Muscle layer of colon (tissue), 2 donors: ENCODE measurements around the gene ATXN2.

ENCODE experiments used
- H3K27ac ChIP-seq: one replicate; pipeline ENCODE4 v1.7.0; 2013; ENCODE audit warnings: low read depth, mild to moderate bottlenecking, low read length, moderate library complexity
- H3K27me3 ChIP-seq, 2 donors: one replicate each; pipeline ENCODE4 v1.7.0; 2013; ENCODE audit warnings: low read length in 2 of 2, mild to moderate bottlenecking in 2 of 2; ENCODE audit not compliant: insufficient read depth in 2 of 2, control insufficient read depth in 1 of 2
- H3K36me3 ChIP-seq: one replicate; pipeline ENCODE4 v1.7.0; 2013; ENCODE audit warnings: mild to moderate bottlenecking, low read length; ENCODE audit not compliant: insufficient read depth
- H3K4me1 ChIP-seq: one replicate; pipeline ENCODE4 v1.7.0; 2013; ENCODE audit warnings: mild to moderate bottlenecking, low read length; ENCODE audit not compliant: insufficient read depth
- H3K4me3 ChIP-seq, 2 donors: one replicate each; pipeline ENCODE4 v1.7.0; 2013; ENCODE audit warnings: low read length in 2 of 2, low read depth in 1 of 2, mild to moderate bottlenecking in 1 of 2, moderate library complexity in 1 of 2
- H3K9ac ChIP-seq: one replicate; pipeline ENCODE4 v1.7.0; 2013; ENCODE audit warnings: low read length
- H3K9me3 ChIP-seq: one replicate; pipeline ENCODE4 v1.7.0; 2013; ENCODE audit warnings: mild to moderate bottlenecking, low read length
- donor health status: abdominal sarcoma.
- donor health status: Adenocarcinoma of cecum.

Gene ATXN2

DNA sequence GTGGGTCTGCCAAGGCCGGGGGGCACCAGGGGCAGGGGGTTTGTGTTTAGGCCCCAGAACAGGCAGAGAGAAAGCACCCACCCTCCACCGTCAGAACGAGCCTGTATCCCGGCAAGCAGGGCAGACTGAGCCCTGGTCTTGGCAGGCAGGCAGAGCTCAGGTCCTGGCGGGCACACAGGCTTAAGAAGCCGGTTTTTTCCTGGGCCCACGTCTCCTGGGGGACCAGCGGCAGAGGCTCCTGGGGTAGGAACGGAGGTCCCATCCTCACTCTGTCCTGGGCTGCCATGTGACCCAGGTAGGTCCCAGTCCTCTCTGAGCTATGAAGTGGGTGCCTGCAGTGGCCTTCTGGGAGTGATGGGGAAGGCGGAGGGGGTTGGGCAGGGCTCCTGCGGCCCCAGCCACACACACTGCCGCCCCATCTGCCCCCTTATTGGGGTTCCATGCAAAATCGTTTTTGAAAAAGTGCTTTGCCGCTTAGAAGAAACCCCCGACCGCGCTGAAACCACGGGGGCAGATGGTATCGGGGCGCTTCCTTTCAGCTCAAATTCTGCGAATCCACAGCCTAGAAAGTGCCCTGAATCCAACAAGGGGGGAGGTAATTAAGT, 169.2 kb downstream of the ATXN2 start:
- no peaks in the 10 kb centered on the region for H3K36me3 ChIP-seq
- no peaks in the 10 kb centered on the region for H3K27me3 ChIP-seq
- peaks cover 30% of the 10 kb centered on the region for H3K4me1 ChIP-seq
- no peak overlapping the region for H3K27ac ChIP-seq
- no peak overlapping the region for H3K4me3 ChIP-seq
- no peak overlapping the region for H3K9ac ChIP-seq
- no peaks in the 10 kb centered on the region for H3K9me3 ChIP-seq

DNA sequence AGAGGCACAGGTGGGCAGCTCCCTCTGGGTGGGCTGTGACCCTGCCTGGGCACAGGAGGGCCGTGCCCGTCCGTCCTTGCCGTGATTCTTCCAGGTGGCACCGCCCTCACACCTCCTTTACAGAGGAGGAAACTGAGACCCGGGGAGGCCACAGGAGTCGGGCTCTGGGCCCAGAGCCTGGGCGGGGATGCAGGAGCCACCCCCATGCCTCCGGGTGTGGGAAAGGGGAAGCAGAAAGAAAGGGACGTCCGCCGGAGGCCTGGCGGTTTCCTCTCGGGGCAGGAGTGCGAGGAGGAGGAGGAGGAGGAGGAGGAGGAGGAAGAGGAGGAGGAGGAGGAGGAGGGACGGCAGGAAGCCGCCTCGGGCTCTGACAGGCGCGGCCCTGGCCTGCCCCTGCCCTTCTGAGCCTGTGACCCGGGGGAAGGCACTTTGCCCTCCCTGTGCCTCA, 170.4 kb downstream of the ATXN2 start:
- Histone ChIP-seq H3K4me3 (no peak overlapping the region), H3K36me3 (no peaks in the 10 kb centered on the region), H3K9ac (no peak overlapping the region), H3K27ac (no peak overlapping the region), H3K9me3 (no peaks in the 10 kb centered on the region), H3K4me1 (peaks cover 25% of the 10 kb centered on the region), H3K27me3 (no peaks in the 10 kb centered on the region)

DNA sequence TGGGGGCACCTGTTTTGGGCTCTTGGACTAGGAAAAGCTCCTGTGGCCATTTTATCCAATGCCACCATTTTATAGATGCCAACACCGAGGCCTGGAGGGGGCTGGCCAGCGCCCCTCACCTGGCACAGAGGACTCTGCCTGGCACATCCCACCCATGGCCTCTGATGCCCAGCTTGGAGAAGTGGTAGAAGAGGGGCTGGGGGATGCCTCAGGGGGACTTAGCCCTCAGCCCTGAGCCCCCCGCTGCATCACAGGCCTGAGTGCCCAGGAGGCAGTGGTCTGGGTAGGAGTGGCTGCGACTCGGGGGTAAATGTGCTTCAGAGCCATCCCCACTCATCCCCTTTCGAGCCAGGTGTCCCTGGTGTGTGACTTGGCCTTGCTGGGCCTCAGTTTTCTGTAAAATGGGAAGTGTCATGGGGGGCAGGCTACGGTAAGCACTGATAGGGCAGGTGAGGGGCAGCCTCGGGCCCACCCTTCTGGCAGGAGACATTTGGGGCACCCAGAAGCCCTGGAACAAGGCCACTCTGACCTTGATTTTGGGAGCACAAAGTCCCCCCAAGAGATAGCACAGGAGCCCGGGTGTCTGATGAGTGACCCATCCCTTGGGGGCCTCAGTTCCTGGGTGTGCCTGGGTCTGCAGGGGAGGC, 170.9 kb downstream of the ATXN2 start:
- Histone ChIP-seq H3K27me3 (no peaks in the 10 kb centered on the region), H3K4me3 (no peak overlapping the region), H3K9me3 (no peaks in the 10 kb centered on the region), H3K4me1 (peaks cover 21% of the 10 kb centered on the region), H3K36me3 (no peaks in the 10 kb centered on the region), H3K27ac (no peak overlapping the region), H3K9ac (no peak overlapping the region)

DNA sequence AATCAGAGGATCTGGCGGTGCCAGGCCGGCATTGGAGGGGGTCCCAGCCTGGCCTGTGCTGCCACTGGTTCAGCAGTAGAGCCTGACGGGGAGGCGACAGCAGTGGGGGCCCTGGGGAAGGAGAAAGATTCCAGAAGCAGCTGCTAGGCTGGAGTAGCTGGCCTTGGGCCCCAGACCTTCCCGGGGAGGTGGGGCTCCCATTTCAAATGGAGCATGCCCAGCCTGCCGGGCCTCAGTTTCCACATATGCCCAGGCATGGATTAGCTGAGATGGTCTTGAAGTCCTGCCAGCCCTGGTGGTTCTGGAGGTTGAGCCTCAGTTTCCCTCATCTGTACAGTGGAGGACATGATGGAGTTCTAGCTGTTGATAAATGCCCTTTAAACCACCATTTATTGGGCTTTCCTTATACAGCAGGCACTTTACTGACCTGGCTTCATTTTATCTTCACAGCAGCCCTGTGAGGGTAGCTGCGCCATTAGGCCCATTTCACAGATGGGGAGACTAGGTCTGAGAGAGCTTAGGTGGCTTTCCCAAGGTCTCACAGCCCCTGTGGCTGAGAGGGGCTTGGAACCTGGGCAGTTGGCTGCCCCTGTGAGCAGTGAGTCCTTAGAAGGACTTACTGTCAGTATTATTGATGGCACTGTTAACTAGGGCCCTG, 171.6 kb downstream of the ATXN2 start:
- H3K4me1 ChIP-seq, result peaks cover 17% of the 10 kb centered on the region
- H3K27me3 ChIP-seq, result no peaks in the 10 kb centered on the region
- no peaks in the 10 kb centered on the region for H3K9me3 ChIP-seq
- H3K27ac ChIP-seq, result no peak overlapping the region
- H3K4me3 ChIP-seq, result no peak overlapping the region
- H3K36me3 ChIP-seq, result no peaks in the 10 kb centered on the region
- H3K9ac ChIP-seq, result no peak overlapping the region

DNA sequence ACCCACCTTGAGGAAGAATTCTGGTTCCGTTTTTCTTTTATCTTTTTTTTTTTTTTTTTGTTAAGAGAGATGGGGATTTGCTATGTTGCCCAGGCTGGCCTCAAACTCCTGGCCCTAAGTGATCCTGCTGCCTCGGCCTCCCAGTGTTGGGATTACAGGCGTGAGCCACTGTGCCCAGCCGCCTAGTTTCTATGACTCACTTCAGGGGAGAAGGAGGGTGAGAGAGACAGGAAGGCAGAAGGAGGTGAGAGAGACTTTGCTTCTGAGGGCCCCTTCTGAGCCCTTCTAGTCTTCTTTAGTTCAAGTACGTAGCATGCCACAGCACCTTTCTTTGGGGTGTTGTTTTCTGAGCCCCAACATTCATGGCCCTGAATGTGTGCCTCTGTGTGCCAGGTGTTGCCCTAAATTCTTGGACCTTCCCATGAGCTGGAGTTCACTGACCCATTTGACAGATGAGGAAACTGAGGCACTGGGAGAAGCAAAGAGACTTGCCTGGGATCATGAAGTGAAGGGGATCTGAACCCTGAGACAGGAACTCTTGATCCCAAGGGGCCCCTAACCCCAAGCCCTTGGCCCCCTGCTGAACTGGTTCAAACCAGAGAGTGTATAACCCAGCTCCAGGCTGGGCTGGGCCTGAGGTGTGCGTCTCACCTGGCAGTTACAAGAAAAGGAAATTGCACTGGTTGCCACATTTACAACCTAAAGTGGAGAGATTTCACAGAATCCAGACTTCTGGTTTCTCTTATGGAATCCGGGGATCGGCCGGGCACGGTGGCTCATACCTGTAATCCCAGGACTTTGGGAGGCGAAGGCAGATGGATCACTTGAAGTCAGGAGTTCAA, 172.6 kb downstream of the ATXN2 start:
- H3K27me3 ChIP-seq, result no peaks in the 10 kb centered on the region
- no peak overlapping the region for H3K9ac ChIP-seq
- H3K4me3 ChIP-seq, result no peak overlapping the region
- no peaks in the 10 kb centered on the region for H3K36me3 ChIP-seq
- no peaks in the 10 kb centered on the region for H3K9me3 ChIP-seq
- no peak overlapping the region for H3K27ac ChIP-seq
- peaks cover 15% of the 10 kb centered on the region for H3K4me1 ChIP-seq

DNA sequence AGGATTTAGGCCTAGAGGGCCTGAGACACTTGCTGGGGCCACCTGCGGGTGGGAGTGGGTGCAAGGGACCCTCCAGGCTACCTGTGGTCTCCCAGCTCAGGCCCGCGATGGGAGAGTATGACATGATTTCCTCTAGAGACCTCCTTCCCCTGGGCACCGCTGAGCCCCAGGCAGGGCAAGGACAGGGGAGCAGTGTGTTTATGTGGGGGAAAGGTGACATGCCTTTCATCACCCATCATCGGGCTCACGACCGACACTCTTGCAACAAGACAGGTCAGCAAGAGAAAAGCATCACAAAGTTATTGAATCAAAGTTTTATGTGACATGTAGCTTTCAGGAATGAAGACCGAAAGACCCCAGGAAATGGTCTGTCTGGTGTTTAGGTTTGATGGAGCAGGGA, 173.5 kb downstream of the ATXN2 start:
- H3K4me3 ChIP-seq, result no peak overlapping the region
- H3K9me3 ChIP-seq, result no peaks in the 10 kb centered on the region
- H3K9ac ChIP-seq, result no peak overlapping the region
- H3K4me1 ChIP-seq, result peaks cover 13% of the 10 kb centered on the region
- H3K36me3 ChIP-seq, result peaks cover 2% of the 10 kb centered on the region
- H3K27me3 ChIP-seq, result no peaks in the 10 kb centered on the region
- no peak overlapping the region for H3K27ac ChIP-seq

DNA sequence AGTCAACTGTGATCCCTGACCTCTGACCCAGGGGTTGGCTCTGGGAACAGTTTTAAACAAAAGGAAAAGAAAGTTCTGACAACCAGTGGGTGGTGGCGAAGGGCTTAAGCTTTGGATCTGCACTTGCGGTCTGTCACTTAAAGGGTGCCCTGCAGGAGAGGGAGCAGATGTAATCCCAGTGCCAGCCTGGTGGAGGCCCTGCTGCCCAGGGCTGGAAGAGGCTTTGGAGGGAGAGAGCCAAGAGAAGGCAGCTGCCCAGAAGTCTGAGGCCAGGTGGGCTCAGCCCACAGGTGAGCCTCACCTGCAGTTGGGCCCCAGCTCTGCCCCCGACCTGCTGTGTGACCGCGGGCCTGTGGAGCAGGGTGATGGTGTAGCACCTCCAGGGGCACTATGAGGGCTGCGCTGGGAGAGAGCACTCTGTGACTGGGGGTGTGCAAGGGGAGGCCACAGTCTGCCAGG, 174.3 kb downstream of the ATXN2 start:
- no peaks in the 10 kb centered on the region for H3K27me3 ChIP-seq
- H3K27ac ChIP-seq, result no peak overlapping the region
- H3K36me3 ChIP-seq, result peaks cover 7% of the 10 kb centered on the region
- no peak overlapping the region for H3K4me3 ChIP-seq
- no peak overlapping the region for H3K9ac ChIP-seq
- no peaks in the 10 kb centered on the region for H3K9me3 ChIP-seq
- peaks cover 6% of the 10 kb centered on the region for H3K4me1 ChIP-seq

DNA sequence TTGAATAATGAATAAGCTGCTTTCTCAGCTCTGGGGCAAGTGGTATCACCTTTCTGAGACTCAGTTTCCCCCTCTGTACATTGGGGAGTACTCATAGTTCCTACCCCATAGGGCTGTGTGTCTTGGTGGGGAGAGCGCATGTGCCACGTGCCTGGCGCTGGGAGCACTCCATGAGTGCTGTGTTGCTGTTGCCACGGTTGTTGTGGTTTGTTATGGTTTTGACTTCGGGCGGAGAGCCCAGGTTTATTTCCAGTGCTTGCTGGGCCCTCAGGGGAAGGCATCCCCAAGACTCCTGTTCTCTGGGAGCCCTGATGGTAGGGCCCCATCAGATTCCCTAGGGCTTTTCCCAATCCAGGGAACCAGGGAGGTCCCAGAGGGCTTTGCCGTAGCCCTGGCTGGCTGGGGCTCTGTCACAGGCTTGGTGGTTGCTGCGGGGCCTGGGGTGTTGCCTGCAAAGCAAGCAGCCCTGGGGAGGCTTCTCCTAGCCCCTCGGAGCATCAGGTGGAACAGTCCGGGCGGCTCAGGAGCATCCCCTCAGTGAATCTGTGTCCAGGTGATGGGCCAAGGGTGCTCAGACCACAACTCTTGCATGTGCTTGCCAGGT, 174.8 kb downstream of the ATXN2 start:
- Histone ChIP-seq H3K9ac (no peak overlapping the region), H3K36me3 (peaks cover 7% of the 10 kb centered on the region), H3K27me3 (no peaks in the 10 kb centered on the region), H3K27ac (no peak overlapping the region), H3K9me3 (no peaks in the 10 kb centered on the region), H3K4me1 (peaks cover 5% of the 10 kb centered on the region), H3K4me3 (no peak overlapping the region)

DNA sequence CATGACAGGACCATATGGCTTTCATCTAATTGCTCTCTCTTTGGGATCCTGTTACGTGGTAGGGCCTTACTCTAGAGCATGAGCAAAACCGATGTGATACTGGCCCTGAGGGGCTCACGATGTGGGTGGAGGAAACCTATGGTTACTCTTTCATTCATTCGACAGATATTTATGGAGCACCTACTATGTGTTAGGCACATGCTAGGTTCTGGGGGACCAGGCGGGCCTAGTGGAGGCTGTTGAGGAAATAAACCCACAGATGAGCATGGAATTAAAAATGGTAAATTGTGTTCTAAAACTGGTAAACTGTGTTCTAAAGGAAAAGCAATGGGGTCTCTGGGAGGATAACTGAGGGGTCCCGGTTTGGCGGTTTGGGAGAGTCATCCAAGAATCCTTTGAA, 178.6 kb downstream of the ATXN2 start:
- Histone ChIP-seq H3K27me3 (no peaks in the 10 kb centered on the region), H3K9me3 (no peaks in the 10 kb centered on the region), H3K4me1 (peaks cover 5% of the 10 kb centered on the region), H3K27ac (no peak overlapping the region), H3K36me3 (peaks cover 7% of the 10 kb centered on the region), H3K4me3 (no peak overlapping the region), H3K9ac (no peak overlapping the region)

DNA sequence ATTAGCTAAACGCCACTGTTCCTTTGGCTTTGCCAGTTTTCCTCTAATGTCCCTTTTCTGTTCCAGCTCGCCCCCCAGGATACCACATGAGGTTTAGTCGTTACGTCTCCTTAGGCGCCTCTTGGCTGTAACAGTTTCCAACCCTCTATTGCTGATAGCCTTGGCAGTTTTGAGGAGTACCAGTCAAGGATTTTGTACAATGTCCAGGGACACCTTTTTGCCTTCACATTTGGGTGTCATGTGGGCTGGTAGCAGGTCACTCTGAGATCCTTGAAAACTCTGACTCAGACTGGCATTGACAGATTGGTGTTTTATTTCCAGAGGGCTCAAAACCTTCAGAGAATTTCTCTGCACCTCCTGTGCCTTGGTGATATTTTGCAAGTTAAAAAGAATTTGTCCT, 179.3 kb downstream of the ATXN2 start:
- Histone ChIP-seq H3K9ac (no peak overlapping the region), H3K9me3 (no peaks in the 10 kb centered on the region), H3K4me3 (no peak overlapping the region), H3K27me3 (no peaks in the 10 kb centered on the region), H3K27ac (no peak overlapping the region), H3K36me3 (peaks cover 7% of the 10 kb centered on the region), H3K4me1 (peaks cover 5% of the 10 kb centered on the region)

DNA sequence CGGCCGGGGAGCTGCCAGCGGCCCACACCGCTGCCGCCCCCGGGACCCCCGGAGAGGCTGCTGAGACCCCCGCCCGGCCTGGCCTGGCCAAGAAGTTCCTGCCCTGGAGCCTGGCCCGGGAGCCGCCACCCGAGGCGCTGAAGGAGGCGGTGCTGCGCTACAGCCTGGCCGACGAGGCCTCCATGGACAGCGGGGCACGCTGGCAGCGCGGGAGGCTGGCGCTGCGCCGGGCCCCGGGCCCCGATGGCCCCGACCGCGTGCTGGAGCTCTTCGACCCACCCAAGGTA, 180.6 kb downstream of the ATXN2 start:
- Histone ChIP-seq H3K4me3 (no peak overlapping the region), H3K36me3 (peaks cover 7% of the 10 kb centered on the region), H3K27me3 (no peaks in the 10 kb centered on the region), H3K9me3 (no peaks in the 10 kb centered on the region), H3K4me1 (no peaks in the 10 kb centered on the region), H3K9ac (no peak overlapping the region), H3K27ac (no peak overlapping the region)
